GM19351 (cell line): ENCODE measurements around the gene MCM8.
"Not testable (repeated sequence)": the region's sequence is repeated elsewhere in the genome, so short reads cannot be mapped to it uniquely, and the experiment has no call there.

ENCODE experiments used
- ATAC-seq: cut with Tn5 transposase; IDR thresholded peaks from one replicate; pipeline ENCODE4 v1.9.1; 2021; ENCODE audit warnings: mild to moderate bottlenecking, moderate library complexity; ENCODE audit not compliant: unreplicated experiment

MCM8 gene

GRCh38 chr20:5999783-6000182, 49.3 kb downstream of the MCM8 start:
- ATAC-seq = no peak

GRCh38 chr20:6000871-6001270, 50.4 kb downstream of the MCM8 start:
- ATAC-seq = no peak

GRCh38 chr20:6006603-6006949, 56.1 kb downstream of the MCM8 start:
- ATAC-seq = no peak

GRCh38 chr20:6007094-6007528, 56.7 kb downstream of the MCM8 start:
- no peak for ATAC-seq

GRCh38 chr20:6007529-6008103, 57.2 kb downstream of the MCM8 start:
- no peak for ATAC-seq

GRCh38 chr20:6008254-6008653, 57.8 kb downstream of the MCM8 start:
- ATAC-seq = no peak

- no peak for ATAC-seq
Observed at GRCh38 chr20:6012179-6012578, 61.7 kb downstream of the MCM8 start.

GRCh38 chr20:6014017-6014416, 63.6 kb downstream of the MCM8 start:
- no peak for ATAC-seq

- no peak for ATAC-seq
Observed at GRCh38 chr20:6014957-6015356, 64.5 kb downstream of the MCM8 start.

- ATAC-seq = no peak
Observed at GRCh38 chr20:6017467-6017866, 67.0 kb downstream of the MCM8 start.

GRCh38 chr20:6017880-6018279, 67.4 kb downstream of the MCM8 start:
- ATAC-seq = no peak

- ATAC-seq = no peak
Observed at GRCh38 chr20:6024768-6025167, 74.3 kb downstream of the MCM8 start.

- no peak for ATAC-seq
Observed at GRCh38 chr20:6026051-6026450, 75.6 kb downstream of the MCM8 start.

- ATAC-seq = no peak
Observed at GRCh38 chr20:6028818-6029217, 78.4 kb downstream of the MCM8 start.

- ATAC-seq = no peak
Observed at GRCh38 chr20:6029538-6029937, 79.1 kb downstream of the MCM8 start.

GRCh38 chr20:6030453-6031080, 80.1 kb downstream of the MCM8 start:
- no peak for ATAC-seq

- not testable (repeated sequence) for ATAC-seq
Observed at GRCh38 chr20:6032907-6033306, 82.5 kb downstream of the MCM8 start.

GRCh38 chr20:6034134-6034969, 83.9 kb downstream of the MCM8 start:
- ATAC-seq = no peak

- no peak for ATAC-seq
Observed at GRCh38 chr20:6036213-6036612, 85.8 kb downstream of the MCM8 start.

- no peak for ATAC-seq
Observed at GRCh38 chr20:6037082-6037481, 86.6 kb downstream of the MCM8 start.

GRCh38 chr20:6038256-6038655, 87.8 kb downstream of the MCM8 start:
- ATAC-seq = no peak

- ATAC-seq = no peak
Observed at GRCh38 chr20:6039766-6040165, 89.3 kb downstream of the MCM8 start.
